K562 (cell line): ENCODE measurements around the gene FGF14. TPM values are rescaled to one million over a fixed set of nuclear protein-coding genes. Genes with fewer than 3 reads are reported as not detected.

Experiments used
- BHLHE40 ChIP-seq: IDR thresholded peaks from 2 replicates; pipeline ENCODE4 v1.6.1; 2011; ENCODE audit warnings: low read length, improper control_type of control experiment
- CBX3 ChIP-seq, 2 experiments: IDR thresholded peaks; 1 replicate in 1 of 2; 2 replicates in 1 of 2; pipeline ENCODE4 v1.6.1; 2012; ENCODE audit warnings: inconsistent platforms in 2 of 2, low read length in 2 of 2, borderline replicate concordance in 1 of 2, control low read depth in 1 of 2
- COPS2 ChIP-seq: fragments of 450-650 bp; conservative IDR thresholded peaks from 2 replicates; pipeline ENCODE4 v1.6.1; 2016; ENCODE audit warnings: mild to moderate bottlenecking, moderate library complexity
- E2F8 ChIP-seq: fragments of 450-650 bp; IDR thresholded peaks from 2 replicates; pipeline ENCODE4 v1.7.1; 2018; ENCODE audit warnings: mild to moderate bottlenecking, low read depth; ENCODE audit not compliant: partially characterized antibody
- GATAD2A ChIP-seq: fragments of 450-650 bp; IDR thresholded peaks from 2 replicates; pipeline ENCODE4 v1.6.1; 2017
- HES1 ChIP-seq: fragments of 450-650 bp; IDR thresholded peaks from 2 replicates; pipeline ENCODE4 v1.6.1; 2016; ENCODE audit warnings: low read depth, mild to moderate bottlenecking, moderate library complexity
- MAFF ChIP-seq: IDR thresholded peaks from 2 replicates; pipeline ENCODE4 v1.6.1; 2012; ENCODE audit warnings: low read length, improper control_type of control experiment
- RHOXF2B ChIP-seq: fragments of 250-450 bp; sonication (Bioruptor Pico); conservative IDR thresholded peaks from 2 replicates; pipeline ENCODE4 v1.5.1; 2021
- ZNF449 ChIP-seq: fragments of 250-450 bp; sonication (Bioruptor Pico); IDR thresholded peaks from 2 replicates; pipeline ENCODE4 v1.8.0; 2022; ENCODE audit warnings: moderate library complexity, mild to moderate bottlenecking, inconsistent platforms
- ZNF77 ChIP-seq: fragments of 250-450 bp; sonication (Bioruptor Pico); IDR thresholded peaks from 2 replicates; pipeline ENCODE4 v1.5.0; 2020
- polyA plus RNA-seq, 8 experiments: library from polyadenylated mRNA; depleted of rRNA in 4 of 8; stranded (reverse) in 5 of 8; unstranded in 3 of 8; fragments of >200 nt; fragmentation: Nextera tagmentation in 2 of 8; fragmentation: Illumina TruSeq in 1 of 8; extraction: Ambion mirVana in 2 of 8; extraction: Trizol in 1 of 8; gene quantifications; 2 replicates each; pipeline versions ENCODE4 v1.2.1 to v1.2.3, GENCODE V29; 2011 to 2014; ENCODE audit warnings: inconsistent platforms in 1 of 8, missing spikeins in 1 of 8
- total RNA-seq, 7 experiments: library from RNA; depleted of rRNA in 6 of 7; stranded (reverse); fragments of >200 nt in 6 of 7; fragmentation: Illumina TruSeq in 2 of 7; extraction: Trizol in 2 of 7; gene quantifications; 2 replicates each; pipeline versions ENCODE4 v1.2.1 to v1.2.3, GENCODE V29; 2011 to 2021; ENCODE audit warnings: low replicate concordance in 1 of 7

The FGF14 gene
- total and polyA plus RNA-seq, 9 of the 15 experiments (the other 6 are each of a cell fraction or from before 2014, with no cell fraction given), result not detected

- TF ChIP-seq E2F8 (no peak), HES1 (no peak), MAFF (no peak), RHOXF2B (CRISPR knock-in tag) (no peak), GATAD2A (no peak), CBX3 (IDR thresholded peaks at IDR 0.05; ENCODE audit: borderline replicate concordance in 1 of 2, low read length in 2 of 2) (no peak), COPS2 (no peak), BHLHE40 (no peak), ZNF77 (no peak), ZNF449 (CRISPR knock-in tag) (no peak)
Measured at GRCh38 chr13:102190930-102191329, 210.9 kb downstream of the FGF14 start (continued).
